A549 treated with Hydrocortisone at 1 μM for 4 hours (cell line): ENCODE measurements around the gene LEP. TPM values are rescaled to one million over a fixed set of nuclear protein-coding genes. Genes with fewer than 3 reads are reported as not detected.

Experiments used
- total RNA-seq: library from RNA; stranded (reverse); fragments of 200-300 nt; extraction: Qiagen RNA extraction; gene quantifications from 5 replicates; pipeline ENCODE4 v1.2.3, GENCODE V29; 2022

The LEP gene
- total RNA-seq: not detected in 5 replicates

GRCh38 chr7:128240696-128241386 is at the start of gene LEP:
Gene LEP, plus strand, starts transcription at chr7:128241278. Its CDS starts 10,741 bp downstream, at chr7:128252019.

Other genes starting within 250 kb of the LEP start
- not detected in 5 replicates for gene LRRC4, start 209.8 kb upstream of the LEP start, total RNA-seq
- gene RBM28, start 102.6 kb downstream of the LEP start, total RNA-seq: 49.2 to 74.8 TPM (median 54.8 TPM) in 5 replicates
- gene PRRT4, start 120.4 kb downstream of the LEP start, total RNA-seq: 0.08 to 0.45 TPM (median 0.26 TPM) in 5 replicates
- gene IMPDH1, start 168.7 kb downstream of the LEP start, total RNA-seq: 127 to 137 TPM (median 133 TPM) in 5 replicates
- 23.0 to 25.8 TPM (median 25.6 TPM) in 5 replicates for gene HILPDA, start 214.6 kb downstream of the LEP start, total RNA-seq
- 23.2 to 28.6 TPM (median 24.9 TPM) in 5 replicates for gene METTL2B, start 235.5 kb downstream of the LEP start, total RNA-seq